Measurements from ENCODE around the gene OR5H6.

OR5H6 gene

DNA sequence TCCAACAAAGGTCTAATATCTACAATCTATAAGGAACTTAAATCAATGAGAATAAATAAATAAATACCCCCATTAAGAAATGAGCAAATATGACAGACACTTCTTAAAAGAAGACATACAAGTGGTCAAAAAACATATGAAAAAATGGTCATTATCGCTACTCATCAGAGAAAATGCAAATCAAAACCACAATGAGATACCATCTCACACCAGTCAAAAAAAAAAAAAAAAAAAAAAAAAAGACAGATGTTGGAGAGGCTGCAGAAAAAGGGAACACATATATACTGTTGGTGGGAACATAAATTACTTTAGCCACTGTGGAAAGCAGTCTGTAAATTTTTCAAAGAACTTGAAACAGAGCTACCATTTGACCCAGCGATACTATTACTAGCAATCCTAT is 31.6 kb upstream of the OR5H6 start:
- H3K4me1 ChIP-seq (ENCODE audit: control insufficient read depth, low read length): peaks cover 5% of the 10 kb centered on the region
- no peaks in the 10 kb centered on the region for H3K9me2 ChIP-seq (replicated peaks; ENCODE audit: control insufficient read depth, low read length)
- H3K4me2 ChIP-seq (ENCODE audit: low read length): no peak overlapping the region
- TF ChIP-seq, protein P1, sequence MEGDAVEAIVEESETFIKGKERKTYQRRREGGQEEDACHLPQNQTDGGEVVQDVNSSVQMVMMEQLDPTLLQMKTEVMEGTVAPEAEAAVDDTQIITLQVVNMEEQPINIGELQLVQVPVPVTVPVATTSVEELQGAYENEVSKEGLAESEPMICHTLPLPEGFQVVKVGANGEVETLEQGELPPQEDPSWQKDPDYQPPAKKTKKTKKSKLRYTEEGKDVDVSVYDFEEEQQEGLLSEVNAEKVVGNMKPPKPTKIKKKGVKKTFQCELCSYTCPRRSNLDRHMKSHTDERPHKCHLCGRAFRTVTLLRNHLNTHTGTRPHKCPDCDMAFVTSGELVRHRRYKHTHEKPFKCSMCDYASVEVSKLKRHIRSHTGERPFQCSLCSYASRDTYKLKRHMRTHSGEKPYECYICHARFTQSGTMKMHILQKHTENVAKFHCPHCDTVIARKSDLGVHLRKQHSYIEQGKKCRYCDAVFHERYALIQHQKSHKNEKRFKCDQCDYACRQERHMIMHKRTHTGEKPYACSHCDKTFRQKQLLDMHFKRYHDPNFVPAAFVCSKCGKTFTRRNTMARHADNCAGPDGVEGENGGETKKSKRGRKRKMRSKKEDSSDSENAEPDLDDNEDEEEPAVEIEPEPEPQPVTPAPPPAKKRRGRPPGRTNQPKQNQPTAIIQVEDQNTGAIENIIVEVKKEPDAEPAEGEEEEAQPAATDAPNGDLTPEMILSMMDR (IDR thresholded peaks at IDR 0.05; ENCODE audit: low read depth, low read length, poor library complexity, severe bottlenecking): no peak
- no peak for TF ChIP-seq EZH2phosphoT487 (IDR thresholded peaks at IDR 0.05; ENCODE audit: borderline replicate concordance, low read length)
- H4K20me1 ChIP-seq (ENCODE audit: control insufficient read depth, insufficient read depth, low read depth, low read length): no peaks in the 10 kb centered on the region
- H3K79me2 ChIP-seq (ENCODE audit: control insufficient read depth, low read length): no peaks in the 10 kb centered on the region
- H3F3A ChIP-seq (ENCODE audit: control insufficient read depth, insufficient read depth): no peaks in the 10 kb centered on the region
- H3K4me3 ChIP-seq (ENCODE audit: low read length): no peak overlapping the region
- H3K27ac ChIP-seq (ENCODE audit: low read depth, low read length): no peak overlapping the region
- H3K9me3 ChIP-seq (ENCODE audit: control insufficient read depth, insufficient read depth, low read length): no peaks in the 10 kb centered on the region
- H3K36me3 ChIP-seq (ENCODE audit: control insufficient read depth, low read length): no peaks in the 10 kb centered on the region
- H3K27me3 ChIP-seq (ENCODE audit: control insufficient read depth, low read length): peaks cover 5% of the 10 kb centered on the region

DNA sequence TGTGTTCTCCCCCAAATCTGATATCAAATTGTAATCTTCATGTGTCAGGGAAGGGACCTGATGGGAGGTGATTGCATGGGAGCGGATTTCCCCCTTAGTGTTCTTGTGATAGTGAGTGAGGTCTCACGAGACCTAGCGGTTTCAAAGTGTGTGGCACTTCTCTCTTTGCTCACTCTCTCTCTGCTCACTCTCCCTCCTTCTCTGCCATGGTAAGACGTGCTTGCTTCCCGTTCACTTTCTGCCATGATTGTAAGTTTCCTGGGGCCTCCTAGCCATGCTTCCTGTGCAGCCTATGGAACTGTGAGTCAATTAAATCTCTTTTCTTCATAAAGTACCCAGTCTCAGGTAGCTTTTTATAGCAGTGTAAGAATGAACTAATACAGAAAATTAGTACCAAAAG is 30.6 kb upstream of the OR5H6 start:
- Histone ChIP-seq H3K79me2 (ENCODE audit: control insufficient read depth, low read length) (no peaks in the 10 kb centered on the region), H3K4me2 (ENCODE audit: low read length) (no peak overlapping the region), H3K4me1 (ENCODE audit: control insufficient read depth, low read length) (peaks cover 5% of the 10 kb centered on the region), H3K27me3 (ENCODE audit: control insufficient read depth, low read length) (peaks cover 5% of the 10 kb centered on the region), H3K9me3 (ENCODE audit: control insufficient read depth, insufficient read depth, low read length) (no peaks in the 10 kb centered on the region), H4K20me1 (ENCODE audit: control insufficient read depth, insufficient read depth, low read depth, low read length) (no peaks in the 10 kb centered on the region), H3F3A (ENCODE audit: control insufficient read depth, insufficient read depth) (no peaks in the 10 kb centered on the region), H3K4me3 (ENCODE audit: low read length) (no peak overlapping the region), H3K9me2 (replicated peaks; ENCODE audit: control insufficient read depth, low read length) (no peaks in the 10 kb centered on the region), H3K27ac (ENCODE audit: low read depth, low read length) (no peak overlapping the region), H3K36me3 (ENCODE audit: control insufficient read depth, low read length) (no peaks in the 10 kb centered on the region)
- TF ChIP-seq, protein P1 (IDR thresholded peaks at IDR 0.05; ENCODE audit: low read depth, low read length, poor library complexity, severe bottlenecking): no peak
- TF ChIP-seq EZH2phosphoT487 (IDR thresholded peaks at IDR 0.05; ENCODE audit: borderline replicate concordance, low read length): no peak

DNA sequence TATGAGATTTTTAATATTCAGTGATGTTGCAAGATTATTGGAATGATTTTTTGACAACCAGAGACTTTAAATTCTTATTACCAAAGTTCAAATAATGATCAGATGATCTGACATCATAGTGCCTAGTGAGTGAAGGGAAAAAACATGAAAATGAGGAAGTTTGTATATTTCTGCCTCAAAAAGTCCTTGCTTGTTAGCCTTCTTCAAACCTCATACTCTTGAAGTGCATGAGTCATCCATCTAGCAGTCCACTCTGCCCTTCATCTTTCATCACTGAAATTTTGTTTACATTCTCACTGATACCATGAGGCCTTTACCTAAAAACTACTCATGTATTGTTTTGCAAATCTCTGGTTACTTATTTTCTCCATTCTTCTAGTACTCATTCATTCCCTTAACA is 23.9 kb upstream of the OR5H6 start:
- Histone ChIP-seq H3K4me2 (ENCODE audit: low read length) (no peak overlapping the region), H3F3A (ENCODE audit: control insufficient read depth, insufficient read depth) (no peaks in the 10 kb centered on the region), H3K4me1 (ENCODE audit: control insufficient read depth, low read length) (no peaks in the 10 kb centered on the region), H3K4me3 (ENCODE audit: low read length) (no peak overlapping the region), H3K27me3 (ENCODE audit: control insufficient read depth, low read length) (no peaks in the 10 kb centered on the region), H3K9me2 (replicated peaks; ENCODE audit: control insufficient read depth, low read length) (no peaks in the 10 kb centered on the region), H3K36me3 (ENCODE audit: control insufficient read depth, low read length) (no peaks in the 10 kb centered on the region), H4K20me1 (ENCODE audit: control insufficient read depth, insufficient read depth, low read depth, low read length) (no peaks in the 10 kb centered on the region), H3K27ac (ENCODE audit: low read depth, low read length) (no peak overlapping the region), H3K79me2 (ENCODE audit: control insufficient read depth, low read length) (no peaks in the 10 kb centered on the region), H3K9me3 (ENCODE audit: control insufficient read depth, insufficient read depth, low read length) (no peaks in the 10 kb centered on the region)
- no peak for TF ChIP-seq EZH2phosphoT487 (IDR thresholded peaks at IDR 0.05; ENCODE audit: borderline replicate concordance, low read length)
- TF ChIP-seq, protein P1 (IDR thresholded peaks at IDR 0.05; ENCODE audit: low read depth, low read length, poor library complexity, severe bottlenecking): no peak

DNA sequence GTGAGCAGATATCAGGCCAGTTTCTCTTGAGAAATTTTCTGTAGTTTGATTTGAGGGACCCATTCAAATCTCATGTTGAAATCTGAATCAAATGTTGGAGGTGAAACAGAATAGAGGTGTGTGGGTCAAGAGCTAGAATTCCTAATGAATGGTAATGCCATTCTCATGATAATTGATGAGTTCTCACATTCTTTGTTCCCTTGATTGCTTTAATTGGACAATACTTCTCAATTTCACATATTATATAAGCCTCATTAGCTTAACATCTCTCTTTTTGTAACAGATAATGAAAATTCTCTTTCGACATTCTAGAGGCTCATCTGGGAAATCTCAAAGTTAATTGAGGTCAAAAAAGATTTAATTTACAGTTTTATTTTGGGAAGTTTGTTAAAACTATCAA is 21.9 kb upstream of the OR5H6 start:
- H3K9me3 ChIP-seq (ENCODE audit: control insufficient read depth, insufficient read depth, low read length): no peaks in the 10 kb centered on the region
- H3F3A ChIP-seq (ENCODE audit: control insufficient read depth, insufficient read depth): no peaks in the 10 kb centered on the region
- no peaks in the 10 kb centered on the region for H3K27me3 ChIP-seq (ENCODE audit: control insufficient read depth, low read length)
- H3K4me3 ChIP-seq (ENCODE audit: low read length): no peak overlapping the region
- no peak overlapping the region for H3K4me2 ChIP-seq (ENCODE audit: low read length)
- H3K4me1 ChIP-seq (ENCODE audit: control insufficient read depth, low read length): no peaks in the 10 kb centered on the region
- no peaks in the 10 kb centered on the region for H3K79me2 ChIP-seq (ENCODE audit: control insufficient read depth, low read length)
- H3K36me3 ChIP-seq (ENCODE audit: control insufficient read depth, low read length): no peaks in the 10 kb centered on the region
- H3K9me2 ChIP-seq (replicated peaks; ENCODE audit: control insufficient read depth, low read length): no peaks in the 10 kb centered on the region
- H3K27ac ChIP-seq (ENCODE audit: low read depth, low read length): no peak overlapping the region
- no peaks in the 10 kb centered on the region for H4K20me1 ChIP-seq (ENCODE audit: control insufficient read depth, insufficient read depth, low read depth, low read length)
- TF ChIP-seq, protein P1 (IDR thresholded peaks at IDR 0.05; ENCODE audit: low read depth, low read length, poor library complexity, severe bottlenecking): no peak
- TF ChIP-seq EZH2phosphoT487 (IDR thresholded peaks at IDR 0.05; ENCODE audit: borderline replicate concordance, low read length): no peak

Data from DOHH2 (cell line).